Measurements from ENCODE around the gene ADCK2.

GRCh38 chr7:140678816-140679130, 6.0 kb downstream of the ADCK2 start:
- TF ChIP-seq POLR2AphosphoS5 (IDR thresholded peaks at IDR 0.05; ENCODE audit: low read depth) (no peak), SPI1 (IDR thresholded peaks at IDR 0.05; ENCODE audit: borderline replicate concordance, low read depth) (no peak)
